HG03280 (cell line): ENCODE results near the gene DHX36.

ENCODE experiments used
- ATAC-seq: cut with Tn5 transposase; IDR thresholded peaks from one replicate; pipeline ENCODE4 v1.9.1; 2021; ENCODE audit warnings: mild to moderate bottlenecking, moderate library complexity; ENCODE audit not compliant: unreplicated experiment

DHX36 gene, protein sequence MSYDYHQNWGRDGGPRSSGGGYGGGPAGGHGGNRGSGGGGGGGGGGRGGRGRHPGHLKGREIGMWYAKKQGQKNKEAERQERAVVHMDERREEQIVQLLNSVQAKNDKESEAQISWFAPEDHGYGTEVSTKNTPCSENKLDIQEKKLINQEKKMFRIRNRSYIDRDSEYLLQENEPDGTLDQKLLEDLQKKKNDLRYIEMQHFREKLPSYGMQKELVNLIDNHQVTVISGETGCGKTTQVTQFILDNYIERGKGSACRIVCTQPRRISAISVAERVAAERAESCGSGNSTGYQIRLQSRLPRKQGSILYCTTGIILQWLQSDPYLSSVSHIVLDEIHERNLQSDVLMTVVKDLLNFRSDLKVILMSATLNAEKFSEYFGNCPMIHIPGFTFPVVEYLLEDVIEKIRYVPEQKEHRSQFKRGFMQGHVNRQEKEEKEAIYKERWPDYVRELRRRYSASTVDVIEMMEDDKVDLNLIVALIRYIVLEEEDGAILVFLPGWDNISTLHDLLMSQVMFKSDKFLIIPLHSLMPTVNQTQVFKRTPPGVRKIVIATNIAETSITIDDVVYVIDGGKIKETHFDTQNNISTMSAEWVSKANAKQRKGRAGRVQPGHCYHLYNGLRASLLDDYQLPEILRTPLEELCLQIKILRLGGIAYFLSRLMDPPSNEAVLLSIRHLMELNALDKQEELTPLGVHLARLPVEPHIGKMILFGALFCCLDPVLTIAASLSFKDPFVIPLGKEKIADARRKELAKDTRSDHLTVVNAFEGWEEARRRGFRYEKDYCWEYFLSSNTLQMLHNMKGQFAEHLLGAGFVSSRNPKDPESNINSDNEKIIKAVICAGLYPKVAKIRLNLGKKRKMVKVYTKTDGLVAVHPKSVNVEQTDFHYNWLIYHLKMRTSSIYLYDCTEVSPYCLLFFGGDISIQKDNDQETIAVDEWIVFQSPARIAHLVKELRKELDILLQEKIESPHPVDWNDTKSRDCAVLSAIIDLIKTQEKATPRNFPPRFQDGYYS

GRCh38 chr3:154323891-154324738 lies at the start of gene DHX36:
DHX36 (minus strand) TSS chr3:154324487; CDS start chr3:154324416, 71 bp downstream.
- ATAC-seq: peak; percentile 94

DNA sequence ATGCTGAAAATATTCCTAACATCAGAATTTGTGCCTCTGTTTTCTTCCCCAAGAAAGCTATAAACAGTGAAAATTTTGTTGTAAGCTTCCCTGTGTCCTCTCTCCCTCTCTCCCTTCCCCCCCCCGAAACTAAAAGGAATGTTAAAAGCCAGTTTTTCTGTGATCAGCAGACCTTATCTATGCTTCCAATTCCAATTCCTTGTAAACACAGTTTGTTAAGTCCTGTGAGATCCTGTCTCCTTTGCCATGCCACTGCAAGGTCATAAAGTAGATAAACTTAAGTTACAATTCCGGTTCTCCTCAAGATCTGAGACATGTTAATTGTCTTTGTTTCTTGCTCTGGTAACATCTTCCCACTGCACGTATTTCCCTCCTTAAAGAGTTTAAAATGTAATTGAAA lies 42.9 kb upstream of the DHX36 start:
- ATAC-seq: no peak

- no peak for ATAC-seq
Measured at GRCh38 chr3:154364849-154365248, 40.6 kb upstream of the DHX36 start.

- ATAC-seq: no peak
Measured at GRCh38 chr3:154361099-154361498, 36.8 kb upstream of the DHX36 start.

GRCh38 chr3:154356009-154356408 lies 31.7 kb upstream of the DHX36 start:
- no peak for ATAC-seq

DNA sequence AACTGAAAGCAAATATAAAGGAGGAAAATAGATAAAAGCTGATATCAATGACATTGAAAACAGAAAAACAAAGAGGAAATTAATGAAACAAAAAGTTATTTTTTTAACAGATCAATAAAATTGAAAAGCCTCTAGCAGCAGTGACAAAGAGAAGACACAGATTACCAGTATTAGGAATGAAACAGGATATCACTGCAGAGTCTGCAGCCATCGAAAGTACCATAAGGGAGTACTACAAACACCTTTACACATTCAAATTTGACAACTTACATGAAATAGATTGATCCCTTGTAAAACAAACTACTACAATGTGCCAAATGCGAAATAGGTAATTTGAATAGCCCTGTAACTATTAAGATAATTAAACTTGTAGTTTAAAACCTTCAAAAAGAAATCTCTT lies 24.9 kb upstream of the DHX36 start:
- no peak for ATAC-seq

DNA sequence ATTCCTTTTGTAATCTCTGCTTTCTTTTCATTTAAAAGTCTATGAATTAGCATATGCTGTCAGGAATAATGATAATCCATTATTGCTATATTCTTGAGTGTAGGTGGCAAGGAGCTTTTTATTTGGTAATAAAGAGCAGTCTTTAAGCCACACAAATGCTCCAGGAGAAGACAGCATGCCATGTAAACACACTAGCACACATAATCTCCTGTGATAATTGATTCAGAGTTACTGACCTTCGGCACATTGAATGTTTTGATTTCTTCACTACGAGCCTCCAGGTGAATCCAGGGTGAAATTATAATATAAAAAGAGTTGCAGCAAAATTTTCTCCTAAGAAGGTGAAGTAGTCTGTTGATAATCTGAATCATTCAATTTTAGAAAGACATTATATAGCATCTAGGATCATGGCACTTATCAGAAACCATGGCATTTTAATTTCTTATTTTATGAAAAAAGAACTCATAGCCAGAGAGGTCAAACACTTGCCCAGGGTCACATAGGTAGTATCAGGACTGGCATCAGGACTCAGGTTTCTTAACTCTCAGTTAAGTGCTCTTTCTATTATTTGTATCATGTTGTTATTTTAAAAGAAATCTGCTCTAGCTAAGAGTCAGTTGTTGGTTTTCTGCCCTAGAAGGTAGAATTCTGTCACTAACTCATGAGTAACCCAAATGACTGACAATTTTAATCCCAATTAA lies 21.3 kb upstream of the DHX36 start:
- ATAC-seq: no peak

GRCh38 chr3:154338570-154338969 lies 14.3 kb upstream of the DHX36 start:
- ATAC-seq: no peak

GRCh38 chr3:154338008-154338407 lies 13.7 kb upstream of the DHX36 start:
- ATAC-seq: no peak

DNA sequence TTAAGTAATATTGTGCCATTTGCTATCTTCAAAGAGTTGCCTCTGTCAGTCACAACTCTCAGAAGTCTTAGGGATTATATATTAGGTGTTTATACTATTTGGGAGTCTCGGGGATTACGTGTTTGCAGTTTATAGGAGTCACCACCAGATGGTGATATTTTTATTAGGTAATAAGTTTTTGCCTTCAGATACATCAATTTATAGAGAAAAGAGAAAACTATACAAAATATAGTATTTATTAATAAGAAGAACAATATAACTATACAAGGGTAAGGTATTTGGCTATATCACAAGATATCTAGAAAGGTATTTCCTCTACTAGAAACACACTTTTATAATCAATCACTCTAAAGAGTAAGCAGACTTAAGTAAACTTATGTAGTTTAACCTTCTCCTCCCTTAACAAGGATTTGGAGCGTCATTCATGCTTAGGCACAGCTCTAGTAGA lies 10.7 kb upstream of the DHX36 start:
- peak; percentile 51 for ATAC-seq

DNA sequence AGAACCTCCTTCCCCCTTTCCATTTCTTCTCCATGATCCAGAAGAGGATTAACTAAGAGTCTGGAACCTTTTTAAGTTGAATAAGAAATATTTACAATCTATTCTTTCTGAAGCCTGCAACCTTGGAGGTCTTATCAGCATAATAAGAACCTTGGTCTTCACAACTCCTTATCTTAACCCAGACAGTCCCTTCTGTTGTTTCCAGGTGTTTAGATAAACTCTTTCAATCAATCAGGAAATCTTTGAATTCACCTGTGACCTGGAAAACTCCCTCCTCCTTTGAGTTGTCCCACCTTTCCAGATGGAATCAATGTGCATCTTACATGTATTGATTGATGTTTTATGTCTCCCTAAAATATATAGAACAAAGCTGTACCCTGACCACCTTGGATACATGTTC lies 3.6 kb upstream of the DHX36 start:
- ATAC-seq: no peak

- no peak for ATAC-seq
Measured at GRCh38 chr3:154324919-154325318, 632 bp upstream of the DHX36 start.

GRCh38 chr3:154316974-154317767 lies 7.1 kb downstream of the DHX36 start:
- ATAC-seq: no peak

- no peak for ATAC-seq
Measured at GRCh38 chr3:154314152-154314551, 10.1 kb downstream of the DHX36 start.

GRCh38 chr3:154310840-154311239 lies 13.4 kb downstream of the DHX36 start:
- ATAC-seq: no peak

DNA sequence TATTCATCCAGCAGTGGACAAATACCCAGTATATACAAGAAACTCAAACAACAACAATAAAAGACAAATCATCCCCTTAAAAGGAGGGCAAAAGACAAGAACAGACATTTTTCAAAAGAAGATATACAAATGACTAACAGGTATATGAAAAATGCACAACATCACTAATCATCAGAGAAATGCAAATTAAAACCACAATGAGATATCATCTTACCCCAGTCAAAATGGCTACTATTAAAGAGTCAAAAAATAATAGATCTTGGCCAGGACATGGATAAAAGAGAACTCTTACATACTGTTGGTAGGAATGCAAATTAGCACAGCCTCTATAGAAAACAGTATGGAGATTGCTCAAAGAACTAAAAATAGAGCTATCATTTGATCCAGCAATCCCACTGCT lies 16.9 kb downstream of the DHX36 start:
- ATAC-seq: no peak

DNA sequence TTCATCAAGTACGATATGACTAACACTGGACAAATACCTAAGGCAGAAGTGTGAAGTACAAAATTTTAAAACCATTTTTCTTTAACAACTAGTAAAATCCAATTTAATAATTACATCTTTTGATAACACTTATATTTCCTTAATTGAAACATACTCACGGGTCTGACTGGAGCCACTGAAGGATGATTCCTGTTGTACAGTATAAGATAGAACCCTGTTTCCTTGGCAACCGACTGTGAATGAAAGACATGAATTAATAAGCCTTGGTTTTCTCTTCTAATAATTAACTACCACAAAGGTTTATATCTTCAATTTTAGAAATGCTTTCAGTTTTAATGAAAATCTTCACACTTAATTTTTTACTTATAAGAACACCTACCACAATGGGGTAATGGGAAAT lies 19.4 kb downstream of the DHX36 start:
- ATAC-seq: no peak

GRCh38 chr3:154304116-154304786 lies 20.0 kb downstream of the DHX36 start:
- ATAC-seq: no peak

DNA sequence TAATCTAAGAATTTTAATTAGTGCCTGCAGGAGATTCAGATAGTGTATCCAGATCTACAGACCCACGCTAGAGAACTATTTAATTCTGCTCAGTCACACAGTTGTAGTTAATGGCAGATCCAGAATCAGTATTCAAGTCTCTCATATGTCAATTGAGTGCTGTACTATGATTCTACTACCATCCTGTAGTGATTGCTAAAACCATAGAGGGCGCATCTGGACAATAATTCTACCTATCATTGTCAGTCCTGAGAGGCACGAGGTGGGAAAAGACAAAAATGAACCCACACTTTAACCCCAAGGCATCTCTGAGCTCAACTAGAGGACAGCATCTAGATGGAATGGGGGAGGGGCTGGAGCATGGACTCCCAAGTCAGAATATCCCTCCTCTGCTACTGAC lies 22.7 kb downstream of the DHX36 start:
- no peak for ATAC-seq
